ENCODE data around the gene THTPA.

The THTPA gene

DNA sequence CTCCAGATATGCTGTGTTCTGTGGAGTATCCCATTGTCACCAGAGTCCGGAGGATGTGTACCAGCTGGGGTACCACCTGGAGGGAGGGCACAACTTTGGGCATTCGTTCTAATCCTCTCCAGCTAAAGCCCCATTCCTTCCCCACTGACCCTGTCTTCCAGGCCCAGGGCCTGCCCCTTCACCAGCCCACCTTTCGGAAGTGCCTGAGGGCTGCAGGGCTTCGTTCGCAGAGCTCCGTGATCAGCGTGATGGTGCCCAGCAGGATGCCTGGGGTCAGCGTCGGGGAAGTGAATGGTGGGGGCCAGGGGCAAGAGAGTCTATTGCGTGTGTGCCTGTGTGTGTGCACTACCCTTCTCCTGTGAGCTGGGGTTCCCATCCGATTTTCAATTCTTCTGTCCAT is 9.6 kb downstream of the THTPA start:
- H3K27ac ChIP-seq (ENCODE audit: low read depth, low read length): no peak overlapping the region
- H3K27me3 ChIP-seq (ENCODE audit: insufficient read depth, low read length, poor library complexity): no peaks in the 10 kb centered on the region
- no peak overlapping the region for H3K23ac ChIP-seq (ENCODE audit: low read length)
- H4K8ac ChIP-seq (ENCODE audit: low read depth, low read length): no peak overlapping the region
- no peak overlapping the region for H3K4me2 ChIP-seq (ENCODE audit: low read length)
- no peak for DNase-seq
- no peak overlapping the region for H2AK5ac ChIP-seq (ENCODE audit: low read length)
- H3K56ac ChIP-seq (ENCODE audit: low read length): no peak overlapping the region
- no peaks in the 10 kb centered on the region for H3K79me2 ChIP-seq (ENCODE audit: control insufficient read depth, insufficient read depth, low read length)
- no peak overlapping the region for H3K18ac ChIP-seq (ENCODE audit: low read length)
- no peak overlapping the region for H2BK120ac ChIP-seq (ENCODE audit: low read depth, low read length)
- no peak overlapping the region for H4K5ac ChIP-seq (ENCODE audit: low read length)
- no peak overlapping the region for H3K9ac ChIP-seq (ENCODE audit: low read length)
- H3K36me3 ChIP-seq (ENCODE audit: control insufficient read depth, insufficient read depth, low read length): peaks cover 4% of the 10 kb centered on the region
- no peak overlapping the region for H2BK5ac ChIP-seq (ENCODE audit: low read length)
- peaks cover 8% of the 10 kb centered on the region for H3K79me1 ChIP-seq (ENCODE audit: low read length)
- H3K4ac ChIP-seq (ENCODE audit: low read depth, low read length): no peak overlapping the region
- peaks cover 3% of the 10 kb centered on the region for H3K4me1 ChIP-seq (ENCODE audit: control insufficient read depth, low read depth, low read length)
- WGBS (ENCODE audit: extremely low coverage, insufficient coverage, low lambda C conversion rate): no CpG with 5 or more reads among the region's 11 CpGs
- H2BK15ac ChIP-seq (replicated peaks; ENCODE audit: low read depth): no peak overlapping the region
- no peak overlapping the region for H3K4me3 ChIP-seq (ENCODE audit: low read length)

DNA sequence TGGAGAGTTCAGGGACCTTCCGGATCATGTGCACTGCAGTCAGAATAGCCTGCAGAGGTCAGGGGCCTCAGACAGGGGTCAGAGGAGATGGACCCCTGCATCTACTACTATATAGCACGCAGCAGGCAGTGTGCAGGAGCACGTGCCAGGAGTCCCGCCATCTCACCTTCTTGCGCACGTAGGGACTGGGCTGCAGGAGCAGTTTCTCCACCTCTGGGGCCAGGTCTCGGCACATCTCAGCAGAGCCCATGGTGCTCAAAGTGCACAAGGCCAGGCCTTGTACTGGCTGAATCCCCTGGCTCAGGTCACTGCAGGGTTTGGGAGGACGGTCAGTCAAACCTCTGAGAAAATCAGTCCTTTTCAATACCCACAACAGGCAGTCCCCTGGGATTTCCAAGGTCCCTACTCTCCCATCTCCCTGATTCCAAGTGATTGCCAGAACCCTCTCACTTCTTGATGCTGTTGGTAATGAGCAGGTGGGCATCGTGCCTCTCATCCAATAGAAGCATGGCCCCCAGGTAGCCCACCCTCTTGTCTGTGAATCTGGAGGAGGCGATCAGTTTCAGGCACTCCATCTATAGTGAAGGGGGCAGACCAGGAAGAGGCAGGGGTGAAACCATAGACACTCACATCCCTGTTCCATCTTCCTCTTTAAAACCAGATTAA is 10.2 kb downstream of the THTPA start:
- no peak overlapping the region for H4K8ac ChIP-seq (ENCODE audit: low read depth, low read length)
- H3K36me3 ChIP-seq (ENCODE audit: control insufficient read depth, insufficient read depth, low read length): peaks cover 2% of the 10 kb centered on the region
- H3K4me1 ChIP-seq (ENCODE audit: control insufficient read depth, low read depth, low read length): peaks cover 3% of the 10 kb centered on the region
- no peak overlapping the region for H3K4me2 ChIP-seq (ENCODE audit: low read length)
- no peak overlapping the region for H3K18ac ChIP-seq (ENCODE audit: low read length)
- no peaks in the 10 kb centered on the region for H3K79me2 ChIP-seq (ENCODE audit: control insufficient read depth, insufficient read depth, low read length)
- no peak overlapping the region for H3K4me3 ChIP-seq (ENCODE audit: low read length)
- H3K27ac ChIP-seq (ENCODE audit: low read depth, low read length): no peak overlapping the region
- no peak overlapping the region for H2BK15ac ChIP-seq (replicated peaks; ENCODE audit: low read depth)
- H4K5ac ChIP-seq (ENCODE audit: low read length): no peak overlapping the region
- H3K4ac ChIP-seq (ENCODE audit: low read depth, low read length): no peak overlapping the region
- no peak overlapping the region for H2BK5ac ChIP-seq (ENCODE audit: low read length)
- H3K9ac ChIP-seq (ENCODE audit: low read length): peak overlapping the region; percentile 94
- no peak overlapping the region for H2AK5ac ChIP-seq (ENCODE audit: low read length)
- no peaks in the 10 kb centered on the region for H3K27me3 ChIP-seq (ENCODE audit: insufficient read depth, low read length, poor library complexity)
- no peak overlapping the region for H3K23ac ChIP-seq (ENCODE audit: low read length)
- peaks cover 8% of the 10 kb centered on the region for H3K79me1 ChIP-seq (ENCODE audit: low read length)
- WGBS (ENCODE audit: extremely low coverage, insufficient coverage, low lambda C conversion rate): no CpG with 5 or more reads among the region's 10 CpGs
- no peak overlapping the region for H2BK120ac ChIP-seq (ENCODE audit: low read depth, low read length)
- no peak for DNase-seq
- H3K56ac ChIP-seq (ENCODE audit: low read length): no peak overlapping the region

DNA sequence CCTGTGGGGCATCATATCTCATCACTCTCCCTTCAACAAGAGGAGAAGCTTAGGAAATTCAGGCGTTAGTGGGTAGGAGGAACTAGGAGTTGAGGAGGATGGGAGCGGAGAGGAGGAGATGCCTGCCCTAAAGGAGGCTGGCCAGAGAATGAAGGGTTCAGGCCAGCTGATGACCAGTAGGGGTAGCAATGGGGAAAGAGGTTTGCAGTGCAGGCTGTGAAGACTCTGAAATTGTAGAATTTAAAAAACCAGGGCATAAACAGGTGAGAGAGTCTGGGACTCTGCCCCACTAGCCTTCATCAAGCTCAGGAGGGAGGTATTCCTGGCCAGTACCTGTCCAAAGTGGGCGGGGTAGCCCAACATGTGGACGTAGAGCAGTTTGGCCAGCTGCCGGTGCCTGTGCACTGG is 10.7 kb downstream of the THTPA start:
- peaks cover 8% of the 10 kb centered on the region for H3K79me1 ChIP-seq (ENCODE audit: low read length)
- no peaks in the 10 kb centered on the region for H3K79me2 ChIP-seq (ENCODE audit: control insufficient read depth, insufficient read depth, low read length)
- no peak overlapping the region for H3K18ac ChIP-seq (ENCODE audit: low read length)
- H3K9ac ChIP-seq (ENCODE audit: low read length): peak overlapping the region; percentile 94
- no peak overlapping the region for H3K4ac ChIP-seq (ENCODE audit: low read depth, low read length)
- no peak overlapping the region for H2BK5ac ChIP-seq (ENCODE audit: low read length)
- peak overlapping the region; percentile 98 for H3K56ac ChIP-seq (ENCODE audit: low read length)
- peaks cover 3% of the 10 kb centered on the region for H3K4me1 ChIP-seq (ENCODE audit: control insufficient read depth, low read depth, low read length)
- H2BK120ac ChIP-seq (ENCODE audit: low read depth, low read length): no peak overlapping the region
- H3K4me3 ChIP-seq (ENCODE audit: low read length): peak overlapping the region; percentile 91
- no peak overlapping the region for H2BK15ac ChIP-seq (replicated peaks; ENCODE audit: low read depth)
- no peak overlapping the region for H3K23ac ChIP-seq (ENCODE audit: low read length)
- no peak overlapping the region for H2AK5ac ChIP-seq (ENCODE audit: low read length)
- no peak overlapping the region for H4K5ac ChIP-seq (ENCODE audit: low read length)
- H3K27ac ChIP-seq (ENCODE audit: low read depth, low read length): no peak overlapping the region
- peak overlapping the region; percentile 84 for H3K4me2 ChIP-seq (ENCODE audit: low read length)
- peaks cover 2% of the 10 kb centered on the region for H3K36me3 ChIP-seq (ENCODE audit: control insufficient read depth, insufficient read depth, low read length)
- H3K27me3 ChIP-seq (ENCODE audit: insufficient read depth, low read length, poor library complexity): no peaks in the 10 kb centered on the region
- H4K8ac ChIP-seq (ENCODE audit: low read depth, low read length): no peak overlapping the region
- no peak for DNase-seq
- no CpG with 5 or more reads among the region's 5 CpGs for WGBS (ENCODE audit: extremely low coverage, insufficient coverage, low lambda C conversion rate)

DNA sequence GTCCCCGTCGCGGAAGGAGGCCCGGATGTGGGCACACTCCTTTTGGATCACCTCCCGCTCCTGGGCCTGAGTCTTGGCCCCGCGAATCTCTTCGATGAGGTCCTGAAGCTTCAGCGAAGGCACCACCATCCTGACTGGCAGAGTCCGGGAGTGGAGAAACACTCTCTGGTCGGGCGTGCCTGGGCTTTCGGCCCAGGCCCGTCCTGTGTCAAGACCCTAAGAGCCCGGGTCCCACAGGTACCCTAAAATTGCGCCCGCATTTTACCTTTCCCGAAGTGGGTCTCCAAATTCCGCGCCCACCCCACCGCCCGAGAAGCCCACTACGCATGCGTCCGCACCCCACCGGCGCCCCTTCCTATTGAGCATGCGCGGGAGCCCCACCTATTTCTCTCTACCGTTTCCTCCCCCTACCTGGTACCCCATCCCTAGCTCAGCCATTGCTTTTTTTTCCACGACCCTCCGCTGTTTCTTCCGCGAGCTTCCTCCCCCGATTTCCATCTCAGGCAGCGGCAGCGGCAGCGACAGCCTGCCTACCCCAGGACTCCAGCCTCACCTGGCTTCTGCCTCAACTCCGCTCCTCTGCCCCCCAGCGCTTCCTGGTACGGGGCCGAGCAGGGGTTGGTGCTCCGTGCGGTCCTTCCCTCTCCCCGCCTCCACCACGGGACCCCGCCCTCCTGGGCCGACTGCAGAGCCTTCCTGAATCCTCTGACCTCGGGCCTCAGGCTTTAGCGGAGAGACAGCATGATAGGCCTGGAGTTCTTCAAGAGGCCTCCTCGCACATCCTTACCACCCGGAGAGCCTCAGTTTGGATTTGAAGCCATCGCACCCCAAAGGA is 11.3 kb downstream of the THTPA start, which contains the start of gene AP1G2:
Gene AP1G2 (minus strand): TSS at position 606 of the 835 bp plus-strand sequence. CDS start 477 bp downstream, at position 129.
- peaks cover 8% of the 10 kb centered on the region for H3K79me1 ChIP-seq (ENCODE audit: low read length)

GRCh38 chr14:23568021-23568599 is 12.0 kb downstream of the THTPA start:
- peaks cover 8% of the 10 kb centered on the region for H3K79me1 ChIP-seq (ENCODE audit: low read length)
- no peak overlapping the region for H3K23ac ChIP-seq (ENCODE audit: low read length)
- no peak overlapping the region for H3K4me2 ChIP-seq (ENCODE audit: low read length)
- peak overlapping the region; percentile 51 for H3K9ac ChIP-seq (ENCODE audit: low read length)
- H3K36me3 ChIP-seq (ENCODE audit: control insufficient read depth, insufficient read depth, low read length): no peaks in the 10 kb centered on the region
- H3K4me3 ChIP-seq (ENCODE audit: low read length): no peak overlapping the region
- H3K4ac ChIP-seq (ENCODE audit: low read depth, low read length): no peak overlapping the region
- DNase-seq: no peak
- no peak overlapping the region for H2BK15ac ChIP-seq (replicated peaks; ENCODE audit: low read depth)
- H3K56ac ChIP-seq (ENCODE audit: low read length): peak overlapping the region; percentile 50
- whole genome bisulfite sequencing (ENCODE audit: extremely low coverage, insufficient coverage, low lambda C conversion rate): no CpG with 5 or more reads among the region's 2 CpGs
- no peak overlapping the region for H2AK5ac ChIP-seq (ENCODE audit: low read length)
- no peaks in the 10 kb centered on the region for H3K79me2 ChIP-seq (ENCODE audit: control insufficient read depth, insufficient read depth, low read length)
- no peaks in the 10 kb centered on the region for H3K27me3 ChIP-seq (ENCODE audit: insufficient read depth, low read length, poor library complexity)
- H4K8ac ChIP-seq (ENCODE audit: low read depth, low read length): no peak overlapping the region
- H3K4me1 ChIP-seq (ENCODE audit: control insufficient read depth, low read depth, low read length): peaks cover 3% of the 10 kb centered on the region
- H4K5ac ChIP-seq (ENCODE audit: low read length): no peak overlapping the region
- no peak overlapping the region for H2BK120ac ChIP-seq (ENCODE audit: low read depth, low read length)
- no peak overlapping the region for H2BK5ac ChIP-seq (ENCODE audit: low read length)
- no peak overlapping the region for H3K18ac ChIP-seq (ENCODE audit: low read length)
- H3K27ac ChIP-seq (ENCODE audit: low read depth, low read length): no peak overlapping the region

More for the DNA sequence above, 11.3 kb downstream of the THTPA start, which contains the start of gene AP1G2:
- Histone ChIP-seq H2AK5ac (ENCODE audit: low read length) (no peak within 1 kb of the TSS), H3K4me2 (ENCODE audit: low read length) (peak within 1 kb of the TSS; percentile 84), H2BK15ac (replicated peaks; ENCODE audit: low read depth) (no peak within 1 kb of the TSS), H3K79me2 (ENCODE audit: control insufficient read depth, insufficient read depth, low read length) (no peaks in the 10 kb centered on the region), H3K9ac (ENCODE audit: low read length) (peak within 1 kb of the TSS; percentile 94), H2BK120ac (ENCODE audit: low read depth, low read length) (no peak within 1 kb of the TSS), H3K18ac (ENCODE audit: low read length) (peak within 1 kb of the TSS; percentile 7), H4K5ac (ENCODE audit: low read length) (no peak within 1 kb of the TSS), H3K36me3 (ENCODE audit: control insufficient read depth, insufficient read depth, low read length) (peaks cover 2% of the 10 kb centered on the region), H3K4me3 (ENCODE audit: low read length) (peak within 1 kb of the TSS; percentile 91), H3K4me1 (ENCODE audit: control insufficient read depth, low read depth, low read length) (peaks cover 3% of the 10 kb centered on the region), H3K4ac (ENCODE audit: low read depth, low read length) (no peak within 1 kb of the TSS), H2BK5ac (ENCODE audit: low read length) (peak within 1 kb of the TSS; percentile 84), H3K27me3 (ENCODE audit: insufficient read depth, low read length, poor library complexity) (no peaks in the 10 kb centered on the region), H4K8ac (ENCODE audit: low read depth, low read length) (no peak within 1 kb of the TSS), H3K23ac (ENCODE audit: low read length) (no peak within 1 kb of the TSS), H3K27ac (ENCODE audit: low read depth, low read length) (peak within 1 kb of the TSS; percentile 51), H3K56ac (ENCODE audit: low read length) (peak within 1 kb of the TSS; percentile 98)
- WGBS (ENCODE audit: extremely low coverage, insufficient coverage, low lambda C conversion rate): no CpG with 5 or more reads among the region's 53 CpGs
- DNase-seq: peak; percentile 93
